Lower leg skin (tissue), 3 donors: Measurements from ENCODE around the gene ICA1.

Experiments used
- CTCF ChIP-seq, 3 donors: fragments of 450-650 bp; IDR thresholded peaks; one replicate each; pipeline ENCODE4 v1.5.1; 2016; ENCODE audit warnings: antibody characterized with exemption in 3 of 3, mild to moderate bottlenecking in 3 of 3, moderate library complexity in 2 of 3
- POLR2A ChIP-seq, 2 donors: fragments of 450-650 bp; IDR thresholded peaks; one replicate each; pipeline ENCODE4 v1.6.1; 2016 to 2017; ENCODE audit warnings: antibody characterized with exemption in 2 of 2, mild to moderate bottlenecking in 1 of 2, moderate library complexity in 1 of 2

GRCh38 chr7:8227261-8227660, 34.7 kb downstream of the ICA1 start:
- no peak for TF ChIP-seq CTCF (IDR thresholded peaks at IDR 0.05)
- TF ChIP-seq POLR2A (IDR thresholded peaks at IDR 0.05), result no peak
